Measurements from ENCODE around the gene SLC25A3.

DNA sequence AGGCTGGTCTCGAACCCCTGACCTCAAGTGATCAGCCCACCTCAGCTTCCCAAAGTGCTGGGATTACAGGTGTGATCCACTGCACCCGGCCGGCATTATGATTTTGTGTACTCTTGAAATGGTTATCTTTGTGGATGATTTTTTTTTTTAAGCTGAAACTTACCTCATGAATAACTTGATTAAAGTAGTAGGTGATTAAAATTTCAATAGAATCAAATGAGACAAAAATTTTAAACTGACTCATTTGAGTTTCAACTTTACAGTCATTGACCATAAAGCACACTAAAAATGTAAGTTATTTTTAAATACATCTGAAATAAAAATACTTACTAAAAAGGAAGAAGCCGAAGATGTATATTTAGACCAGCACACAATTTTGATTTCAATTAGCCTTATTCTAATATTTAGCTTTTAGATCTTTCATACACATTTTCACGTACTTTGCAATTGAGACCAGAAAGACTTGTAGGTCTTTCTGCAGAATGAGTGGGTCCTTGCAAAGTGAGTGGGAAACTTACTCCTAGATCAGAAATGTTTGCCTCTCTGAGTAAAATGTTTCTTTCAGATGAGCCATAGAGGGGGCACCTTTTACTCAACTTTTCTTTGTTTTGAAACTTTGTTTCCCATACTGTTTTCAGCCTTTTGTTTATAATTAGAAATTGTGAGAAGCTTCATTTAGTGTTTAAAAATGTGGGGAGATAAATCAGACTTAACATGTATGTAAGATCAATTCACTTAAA lies 43.9 kb upstream of the SLC25A3 start:
- TF ChIP-seq, protein P1, sequence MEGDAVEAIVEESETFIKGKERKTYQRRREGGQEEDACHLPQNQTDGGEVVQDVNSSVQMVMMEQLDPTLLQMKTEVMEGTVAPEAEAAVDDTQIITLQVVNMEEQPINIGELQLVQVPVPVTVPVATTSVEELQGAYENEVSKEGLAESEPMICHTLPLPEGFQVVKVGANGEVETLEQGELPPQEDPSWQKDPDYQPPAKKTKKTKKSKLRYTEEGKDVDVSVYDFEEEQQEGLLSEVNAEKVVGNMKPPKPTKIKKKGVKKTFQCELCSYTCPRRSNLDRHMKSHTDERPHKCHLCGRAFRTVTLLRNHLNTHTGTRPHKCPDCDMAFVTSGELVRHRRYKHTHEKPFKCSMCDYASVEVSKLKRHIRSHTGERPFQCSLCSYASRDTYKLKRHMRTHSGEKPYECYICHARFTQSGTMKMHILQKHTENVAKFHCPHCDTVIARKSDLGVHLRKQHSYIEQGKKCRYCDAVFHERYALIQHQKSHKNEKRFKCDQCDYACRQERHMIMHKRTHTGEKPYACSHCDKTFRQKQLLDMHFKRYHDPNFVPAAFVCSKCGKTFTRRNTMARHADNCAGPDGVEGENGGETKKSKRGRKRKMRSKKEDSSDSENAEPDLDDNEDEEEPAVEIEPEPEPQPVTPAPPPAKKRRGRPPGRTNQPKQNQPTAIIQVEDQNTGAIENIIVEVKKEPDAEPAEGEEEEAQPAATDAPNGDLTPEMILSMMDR (IDR thresholded peaks at IDR 0.05; ENCODE audit: low read depth, low read length) = no peak
- no peak for TF ChIP-seq EZH2phosphoT487 (IDR thresholded peaks at IDR 0.05; ENCODE audit: low read depth)

Measured in OCI-LY3 (cell line).